ENCODE measurements around the gene ZNF75A. TPM values are rescaled to one million over a fixed set of nuclear protein-coding genes. Genes with fewer than 3 reads are reported as not detected.

ZNF75A gene
- total RNA-seq, 1 experiment from 2014 or later, result 10.3 TPM

DNA sequence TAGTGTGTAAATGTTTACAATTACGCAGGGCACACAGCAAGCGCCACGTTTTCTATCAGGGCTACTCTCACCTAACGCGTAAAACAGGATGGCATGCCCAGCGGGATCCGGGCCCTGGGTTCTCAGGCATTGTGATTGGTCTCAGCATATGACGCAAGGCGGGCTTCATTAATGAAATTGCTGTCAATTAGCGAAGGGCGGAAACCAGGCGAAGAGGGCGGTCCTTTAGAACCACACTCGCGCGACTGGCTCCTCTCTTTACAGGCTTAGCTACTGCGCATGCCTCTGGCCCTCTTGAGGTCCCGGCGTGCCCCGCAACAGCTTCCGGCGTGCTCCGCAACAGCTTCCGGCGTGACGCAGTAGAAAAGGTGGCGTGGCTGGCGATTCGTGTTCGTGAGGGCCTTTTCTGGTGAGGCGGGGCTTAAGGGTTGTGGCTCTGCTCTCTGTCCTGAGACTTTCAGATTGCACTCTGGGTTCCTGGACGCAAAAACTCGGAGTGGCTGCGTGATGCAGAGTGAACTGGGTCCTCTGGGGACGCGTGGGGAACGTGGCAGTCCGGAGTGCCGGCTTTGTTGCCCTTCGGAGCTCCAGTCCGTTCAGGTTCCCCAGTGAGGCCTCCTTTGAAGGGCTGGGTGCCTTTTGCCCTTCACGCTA, 59.6 kb downstream of the ZNF75A start:
- no peak overlapping the region for H3K4me2 ChIP-seq (ENCODE audit: low read length)
- no peak for TF ChIP-seq POLR2A (IDR thresholded peaks at IDR 0.05; ENCODE audit: borderline replicate concordance, extremely low read depth, insufficient read depth, insufficient read length)
- no peak for TF ChIP-seq ZNF274 (IDR thresholded peaks at IDR 0.05; ENCODE audit: low read depth, low read length)
- no peak for TF ChIP-seq SP1 (IDR thresholded peaks at IDR 0.05; ENCODE audit: low read depth)
- TF ChIP-seq EZH2phosphoT487 (IDR thresholded peaks at IDR 0.05; ENCODE audit: borderline replicate concordance), result no peak
- TF ChIP-seq SIN3A (IDR thresholded peaks at IDR 0.05; ENCODE audit: low read depth), result no peak
- TF ChIP-seq CBX3 (IDR thresholded peaks at IDR 0.05; ENCODE audit: low read depth), result no peak
- TF ChIP-seq ELF1 (IDR thresholded peaks at IDR 0.05; ENCODE audit: borderline replicate concordance, low read depth), result no peak
- TF ChIP-seq YY1 (IDR thresholded peaks at IDR 0.05; ENCODE audit: extremely low read depth, insufficient replicate concordance, low read depth, low read length), result no peak
- no peak for TF ChIP-seq FOSL1 (IDR thresholded peaks at IDR 0.05; ENCODE audit: low read depth)
- TF ChIP-seq, protein P1, sequence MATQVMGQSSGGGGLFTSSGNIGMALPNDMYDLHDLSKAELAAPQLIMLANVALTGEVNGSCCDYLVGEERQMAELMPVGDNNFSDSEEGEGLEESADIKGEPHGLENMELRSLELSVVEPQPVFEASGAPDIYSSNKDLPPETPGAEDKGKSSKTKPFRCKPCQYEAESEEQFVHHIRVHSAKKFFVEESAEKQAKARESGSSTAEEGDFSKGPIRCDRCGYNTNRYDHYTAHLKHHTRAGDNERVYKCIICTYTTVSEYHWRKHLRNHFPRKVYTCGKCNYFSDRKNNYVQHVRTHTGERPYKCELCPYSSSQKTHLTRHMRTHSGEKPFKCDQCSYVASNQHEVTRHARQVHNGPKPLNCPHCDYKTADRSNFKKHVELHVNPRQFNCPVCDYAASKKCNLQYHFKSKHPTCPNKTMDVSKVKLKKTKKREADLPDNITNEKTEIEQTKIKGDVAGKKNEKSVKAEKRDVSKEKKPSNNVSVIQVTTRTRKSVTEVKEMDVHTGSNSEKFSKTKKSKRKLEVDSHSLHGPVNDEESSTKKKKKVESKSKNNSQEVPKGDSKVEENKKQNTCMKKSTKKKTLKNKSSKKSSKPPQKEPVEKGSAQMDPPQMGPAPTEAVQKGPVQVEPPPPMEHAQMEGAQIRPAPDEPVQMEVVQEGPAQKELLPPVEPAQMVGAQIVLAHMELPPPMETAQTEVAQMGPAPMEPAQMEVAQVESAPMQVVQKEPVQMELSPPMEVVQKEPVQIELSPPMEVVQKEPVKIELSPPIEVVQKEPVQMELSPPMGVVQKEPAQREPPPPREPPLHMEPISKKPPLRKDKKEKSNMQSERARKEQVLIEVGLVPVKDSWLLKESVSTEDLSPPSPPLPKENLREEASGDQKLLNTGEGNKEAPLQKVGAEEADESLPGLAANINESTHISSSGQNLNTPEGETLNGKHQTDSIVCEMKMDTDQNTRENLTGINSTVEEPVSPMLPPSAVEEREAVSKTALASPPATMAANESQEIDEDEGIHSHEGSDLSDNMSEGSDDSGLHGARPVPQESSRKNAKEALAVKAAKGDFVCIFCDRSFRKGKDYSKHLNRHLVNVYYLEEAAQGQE (IDR thresholded peaks at IDR 0.05; ENCODE audit: low read depth), result no peak
- TF ChIP-seq SRF (IDR thresholded peaks at IDR 0.05; ENCODE audit: low read depth), result no peak
- TF ChIP-seq ZFX (IDR thresholded peaks at IDR 0.05), result no peak
- no peak for TF ChIP-seq RAD21 (IDR thresholded peaks at IDR 0.05; ENCODE audit: low read depth)
- no peak for TF ChIP-seq JUND (IDR thresholded peaks at IDR 0.05)
- TF ChIP-seq, protein P2, sequence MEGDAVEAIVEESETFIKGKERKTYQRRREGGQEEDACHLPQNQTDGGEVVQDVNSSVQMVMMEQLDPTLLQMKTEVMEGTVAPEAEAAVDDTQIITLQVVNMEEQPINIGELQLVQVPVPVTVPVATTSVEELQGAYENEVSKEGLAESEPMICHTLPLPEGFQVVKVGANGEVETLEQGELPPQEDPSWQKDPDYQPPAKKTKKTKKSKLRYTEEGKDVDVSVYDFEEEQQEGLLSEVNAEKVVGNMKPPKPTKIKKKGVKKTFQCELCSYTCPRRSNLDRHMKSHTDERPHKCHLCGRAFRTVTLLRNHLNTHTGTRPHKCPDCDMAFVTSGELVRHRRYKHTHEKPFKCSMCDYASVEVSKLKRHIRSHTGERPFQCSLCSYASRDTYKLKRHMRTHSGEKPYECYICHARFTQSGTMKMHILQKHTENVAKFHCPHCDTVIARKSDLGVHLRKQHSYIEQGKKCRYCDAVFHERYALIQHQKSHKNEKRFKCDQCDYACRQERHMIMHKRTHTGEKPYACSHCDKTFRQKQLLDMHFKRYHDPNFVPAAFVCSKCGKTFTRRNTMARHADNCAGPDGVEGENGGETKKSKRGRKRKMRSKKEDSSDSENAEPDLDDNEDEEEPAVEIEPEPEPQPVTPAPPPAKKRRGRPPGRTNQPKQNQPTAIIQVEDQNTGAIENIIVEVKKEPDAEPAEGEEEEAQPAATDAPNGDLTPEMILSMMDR (IDR thresholded peaks at IDR 0.05 in 2 of 3, conservative IDR thresholded peaks at IDR 0.05 in 1 of 3; ENCODE audit: borderline replicate concordance in 1 of 3, insufficient read depth in 1 of 3, low read depth in 2 of 3, low read length in 2 of 3), result no peak
- TF ChIP-seq POLR2AphosphoS5 (IDR thresholded peaks at IDR 0.05; ENCODE audit: low read depth, low read length), result no peak
- no peak for TF ChIP-seq EZH2 (IDR thresholded peaks at IDR 0.05)
- TF ChIP-seq, protein P3, sequence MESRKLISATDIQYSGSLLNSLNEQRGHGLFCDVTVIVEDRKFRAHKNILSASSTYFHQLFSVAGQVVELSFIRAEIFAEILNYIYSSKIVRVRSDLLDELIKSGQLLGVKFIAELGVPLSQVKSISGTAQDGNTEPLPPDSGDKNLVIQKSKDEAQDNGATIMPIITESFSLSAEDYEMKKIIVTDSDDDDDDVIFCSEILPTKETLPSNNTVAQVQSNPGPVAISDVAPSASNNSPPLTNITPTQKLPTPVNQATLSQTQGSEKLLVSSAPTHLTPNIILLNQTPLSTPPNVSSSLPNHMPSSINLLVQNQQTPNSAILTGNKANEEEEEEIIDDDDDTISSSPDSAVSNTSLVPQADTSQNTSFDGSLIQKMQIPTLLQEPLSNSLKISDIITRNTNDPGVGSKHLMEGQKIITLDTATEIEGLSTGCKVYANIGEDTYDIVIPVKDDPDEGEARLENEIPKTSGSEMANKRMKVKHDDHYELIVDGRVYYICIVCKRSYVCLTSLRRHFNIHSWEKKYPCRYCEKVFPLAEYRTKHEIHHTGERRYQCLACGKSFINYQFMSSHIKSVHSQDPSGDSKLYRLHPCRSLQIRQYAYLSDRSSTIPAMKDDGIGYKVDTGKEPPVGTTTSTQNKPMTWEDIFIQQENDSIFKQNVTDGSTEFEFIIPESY (IDR thresholded peaks at IDR 0.05; ENCODE audit: extremely low read depth, insufficient replicate concordance, low read length), result no peak
- no peak for TF ChIP-seq EGR1 (IDR thresholded peaks at IDR 0.05; ENCODE audit: low read depth)
- no peak for TF ChIP-seq TCF7L2 (IDR thresholded peaks at IDR 0.05; ENCODE audit: borderline replicate concordance, extremely low read depth, insufficient read depth, insufficient read length)
- no peaks in the 10 kb centered on the region for H3K36me3 ChIP-seq (ENCODE audit: control insufficient read depth in 1 of 2, insufficient read depth in 2 of 2, low read length in 2 of 2)
- no peak overlapping the region for H2AFZ ChIP-seq (ENCODE audit: low read depth, low read length, poor library complexity, severe bottlenecking)
- H3K4me3 ChIP-seq (replicated peaks in 1 of 2; ENCODE audit: low read depth in 1 of 2, low read length in 2 of 2), result no peak overlapping the region
- H3K27ac ChIP-seq (ENCODE audit: low read depth, low read length), result no peak overlapping the region
- H3K9me3 ChIP-seq (ENCODE audit: control insufficient read depth in 1 of 2, insufficient read depth in 1 of 2, low read depth in 1 of 2, low read length in 2 of 2), result no peaks in the 10 kb centered on the region
- no peaks in the 10 kb centered on the region for H3K4me1 ChIP-seq (ENCODE audit: control insufficient read depth in 1 of 2, insufficient read depth in 2 of 2, low read length in 2 of 2)
- BruUV-seq (replicated peaks), result no TSS peak
- ChIA-PET POLR2A (no interaction called here), CTCF (no interaction called here), RAD21 (ENCODE audit: low non-redundant PET in 1 of 2, low total read pairs in 2 of 2, uncharacterized antibody in 2 of 2, unreplicated experiment in 2 of 2) (no interaction called here)
- H4K20me1 ChIP-seq (ENCODE audit: insufficient read depth), result no peaks in the 10 kb centered on the region
- H3K9ac ChIP-seq (ENCODE audit: low read length), result no peak overlapping the region
- no peaks in the 10 kb centered on the region for H3K27me3 ChIP-seq (ENCODE audit: insufficient read depth, low read length)
- no peaks in the 10 kb centered on the region for H3K9me2 ChIP-seq (ENCODE audit: insufficient read depth)
- DNase-seq (ENCODE audit: low read depth, low spot score), result no peak
- intact Hi-C loops (cut with micrococcal nuclease), result no loop called here
- H3K79me2 ChIP-seq (ENCODE audit: insufficient read depth, low read length), result no peaks in the 10 kb centered on the region
- ATAC-seq, result no peak
